ENCODE results near the gene DUSP18. TPM values are rescaled to one million over a fixed set of nuclear protein-coding genes. Genes with fewer than 3 reads are reported as not detected.
A peak's percentile ranks its signal among the peaks of the same experiment; 100 is the strongest.
"Not testable (repeated sequence)": the region's sequence is repeated elsewhere in the genome, so short reads cannot be mapped to it uniquely, and the experiment has no call there.

DUSP18 gene
- total RNA-seq, 1 donor from 2014 or later = 1.0 TPM

DNA sequence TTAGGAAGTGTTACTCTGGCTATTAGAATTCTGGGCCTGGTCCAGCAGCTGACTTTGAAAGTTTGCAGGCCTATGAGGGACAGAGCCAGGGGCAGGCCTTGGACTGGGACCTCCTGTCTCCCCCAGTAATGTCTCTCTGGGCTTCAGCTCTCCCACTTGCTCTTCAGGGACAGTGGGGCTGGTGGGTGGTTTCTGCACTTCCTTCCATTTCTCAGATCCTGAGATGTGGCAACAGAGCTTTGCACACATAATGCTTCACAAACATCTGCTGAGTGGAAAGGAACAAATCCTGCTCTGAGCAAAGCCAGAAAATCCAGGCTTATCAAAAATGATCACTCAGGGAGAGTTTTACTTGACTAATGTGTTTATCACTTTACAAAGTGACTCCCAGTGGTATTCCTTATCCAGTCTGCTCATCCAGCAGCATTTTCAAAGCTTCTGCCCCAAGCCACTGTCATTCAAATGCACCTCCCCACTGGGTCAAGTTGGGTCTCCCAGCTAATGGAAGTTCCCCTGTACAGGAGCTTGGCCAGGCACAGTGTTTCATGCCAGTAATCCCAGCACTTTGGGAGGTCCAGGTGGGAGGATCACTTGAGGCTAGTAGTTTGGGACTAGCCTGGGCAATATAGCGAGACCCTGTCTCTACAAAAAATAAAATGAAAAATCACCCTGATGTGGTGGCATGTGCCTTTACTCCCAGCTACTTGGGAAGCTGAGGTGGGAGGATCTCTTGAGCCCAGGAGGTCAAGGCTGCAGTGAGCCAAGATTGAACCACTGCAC is 13.5 kb upstream of the DUSP18 start:
- no peaks in the 10 kb centered on the region for H3K9me3 ChIP-seq (ENCODE audit: control insufficient read depth in 3 of 3, low read length in 3 of 3)
- H3K27me3 ChIP-seq (ENCODE audit: control insufficient read depth in 3 of 3, insufficient read depth in 3 of 3, low read length in 3 of 3) = no peaks in the 10 kb centered on the region
- no peak overlapping the region for H3K27ac ChIP-seq (ENCODE audit: low read depth, low read length)
- no peaks in the 10 kb centered on the region for H3K36me3 ChIP-seq (ENCODE audit: control insufficient read depth in 3 of 3, insufficient read depth in 3 of 3, low read length in 3 of 3)
- peak overlapping the region in 1 of 3 donors; percentile 8 for H3K9ac ChIP-seq (ENCODE audit: low read depth in 1 of 3, low read length in 3 of 3)
- H3K4me1 ChIP-seq (ENCODE audit: control insufficient read depth in 3 of 3, insufficient read depth in 3 of 3, low read length in 3 of 3) = peaks cover 0 to 4% (median 0%) of the 10 kb centered on the region in 3 donors
- H3K4me3 ChIP-seq (ENCODE audit: low read length in 3 of 3) = no peak overlapping the region

DNA sequence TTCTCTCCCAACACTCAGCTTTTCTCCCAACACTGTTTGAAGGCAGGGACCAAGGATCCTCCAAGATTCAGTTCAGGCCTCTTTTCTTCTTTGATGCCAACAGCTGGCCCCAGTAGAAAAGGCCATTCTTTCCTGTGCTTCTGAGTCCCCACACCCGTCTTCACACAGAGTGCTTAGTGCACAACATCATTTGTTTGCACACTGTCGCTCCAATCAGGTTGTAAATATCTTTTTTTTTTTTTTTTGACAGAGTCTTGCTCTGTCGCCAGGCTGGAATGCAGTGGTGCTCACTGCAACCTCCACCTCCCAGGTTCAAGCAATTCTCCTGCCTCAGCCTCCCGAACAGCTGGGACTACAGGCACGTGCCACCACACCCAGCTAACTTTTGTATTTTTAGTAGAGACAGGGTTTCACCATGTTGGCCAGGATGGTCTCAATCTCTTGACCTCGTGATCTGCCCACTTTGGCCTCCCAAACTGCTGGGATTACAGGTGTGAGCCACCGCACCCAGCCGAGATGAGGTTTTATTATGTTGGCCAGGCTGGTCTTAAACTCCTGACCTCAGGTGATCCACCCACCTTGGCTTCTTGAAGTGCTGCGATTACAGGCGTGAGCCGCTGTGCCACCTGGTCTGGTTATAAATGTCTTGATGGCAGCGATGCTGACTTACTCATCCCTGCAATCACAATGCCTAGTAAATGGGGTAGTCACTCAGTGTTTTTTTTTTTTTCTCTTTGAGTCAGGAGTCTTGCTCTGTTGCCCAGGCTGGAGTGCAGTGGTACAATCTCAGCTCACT is 12.4 kb upstream of the DUSP18 start:
- H3K27me3 ChIP-seq (ENCODE audit: control insufficient read depth in 3 of 3, insufficient read depth in 3 of 3, low read length in 3 of 3); H3K9ac ChIP-seq (ENCODE audit: low read depth in 1 of 3, low read length in 3 of 3); H3K4me3 ChIP-seq (ENCODE audit: low read length in 3 of 3); H3K9me3 ChIP-seq (ENCODE audit: control insufficient read depth in 3 of 3, low read length in 3 of 3); H3K36me3 ChIP-seq (ENCODE audit: control insufficient read depth in 3 of 3, insufficient read depth in 3 of 3, low read length in 3 of 3); H3K27ac ChIP-seq (ENCODE audit: low read depth, low read length); H3K4me1 ChIP-seq (ENCODE audit: control insufficient read depth in 3 of 3, insufficient read depth in 3 of 3, low read length in 3 of 3): not testable (repeated sequence)

DNA sequence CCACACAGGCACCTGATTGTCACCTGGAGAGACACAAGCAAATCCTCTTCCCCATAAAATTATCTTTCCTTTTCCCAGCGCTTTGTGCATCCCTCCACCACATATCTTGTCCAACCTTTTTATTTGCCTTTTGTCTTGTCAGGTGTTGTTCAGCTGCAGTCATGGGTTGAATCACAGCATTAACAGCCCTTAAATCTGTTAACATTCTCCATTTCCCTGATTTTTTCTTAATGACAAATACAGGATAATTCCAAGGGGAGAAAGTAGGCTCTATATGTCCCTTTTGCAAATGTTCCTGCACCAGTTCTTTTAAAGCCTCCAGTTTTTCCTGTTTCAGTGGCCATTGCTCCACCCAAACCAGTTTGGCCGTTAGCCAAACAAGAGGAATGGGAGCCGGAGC is 8.9 kb upstream of the DUSP18 start:
- H3K9me3 ChIP-seq (ENCODE audit: control insufficient read depth in 3 of 3, low read length in 3 of 3); H3K36me3 ChIP-seq (ENCODE audit: control insufficient read depth in 3 of 3, insufficient read depth in 3 of 3, low read length in 3 of 3); H3K27me3 ChIP-seq (ENCODE audit: control insufficient read depth in 3 of 3, insufficient read depth in 3 of 3, low read length in 3 of 3); H3K9ac ChIP-seq (ENCODE audit: low read depth in 1 of 3, low read length in 3 of 3); H3K4me1 ChIP-seq (ENCODE audit: control insufficient read depth in 3 of 3, insufficient read depth in 3 of 3, low read length in 3 of 3); H3K27ac ChIP-seq (ENCODE audit: low read depth, low read length); H3K4me3 ChIP-seq (ENCODE audit: low read length in 3 of 3): not testable (repeated sequence)

DNA sequence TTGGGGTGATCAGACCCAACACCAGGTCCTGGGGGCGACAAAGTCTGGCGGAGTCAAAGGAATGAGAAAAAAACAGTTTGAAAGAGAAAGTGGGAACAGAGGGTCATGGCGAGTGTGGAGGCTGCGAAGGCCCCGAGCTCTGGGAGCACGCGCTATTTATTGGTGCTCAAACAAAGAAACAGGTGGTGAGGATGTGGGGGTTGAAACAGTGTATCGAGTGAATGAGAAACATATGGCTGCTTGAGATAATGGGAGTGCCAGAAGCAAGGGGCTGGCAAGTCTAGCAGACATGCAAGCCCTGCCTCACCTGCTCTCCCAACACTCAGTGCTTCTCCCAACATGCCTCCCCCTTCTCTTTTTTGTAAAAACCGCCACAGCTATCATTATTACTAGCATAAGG is 7.8 kb upstream of the DUSP18 start:
- Histone ChIP-seq H3K27me3 (ENCODE audit: control insufficient read depth in 3 of 3, insufficient read depth in 3 of 3, low read length in 3 of 3) (no peaks in the 10 kb centered on the region), H3K4me3 (ENCODE audit: low read length in 3 of 3) (no peak overlapping the region), H3K27ac (ENCODE audit: low read depth, low read length) (no peak overlapping the region), H3K9me3 (ENCODE audit: control insufficient read depth in 3 of 3, low read length in 3 of 3) (no peaks in the 10 kb centered on the region), H3K4me1 (ENCODE audit: control insufficient read depth in 3 of 3, insufficient read depth in 3 of 3, low read length in 3 of 3) (no peaks in the 10 kb centered on the region), H3K9ac (ENCODE audit: low read depth in 1 of 3, low read length in 3 of 3) (no peak overlapping the region), H3K36me3 (ENCODE audit: control insufficient read depth in 3 of 3, insufficient read depth in 3 of 3, low read length in 3 of 3) (no peaks in the 10 kb centered on the region)

DNA sequence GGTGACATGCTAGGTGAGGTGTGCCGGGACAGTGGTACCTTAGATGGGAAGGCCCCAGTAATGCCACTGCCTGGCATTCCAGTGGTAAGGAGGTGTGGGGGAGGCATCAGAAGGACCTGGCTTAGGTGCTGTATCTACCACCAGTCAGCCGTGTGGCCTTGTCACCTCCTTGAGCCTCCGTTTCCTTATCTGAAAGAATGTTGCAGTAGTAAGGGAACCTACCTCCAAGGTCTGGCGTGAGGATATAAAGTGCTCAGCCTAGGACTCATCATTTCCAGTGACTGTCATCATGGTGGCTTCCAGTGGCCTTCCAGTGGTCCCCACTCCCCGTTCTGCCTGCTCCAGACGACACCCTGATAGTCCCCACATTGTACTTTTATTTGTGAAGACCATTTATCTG is 6.8 kb upstream of the DUSP18 start:
- Histone ChIP-seq H3K9me3 (ENCODE audit: control insufficient read depth in 3 of 3, low read length in 3 of 3) (no peaks in the 10 kb centered on the region), H3K9ac (ENCODE audit: low read depth in 1 of 3, low read length in 3 of 3) (no peak overlapping the region), H3K4me1 (ENCODE audit: control insufficient read depth in 3 of 3, insufficient read depth in 3 of 3, low read length in 3 of 3) (no peaks in the 10 kb centered on the region), H3K4me3 (ENCODE audit: low read length in 3 of 3) (no peak overlapping the region), H3K36me3 (ENCODE audit: control insufficient read depth in 3 of 3, insufficient read depth in 3 of 3, low read length in 3 of 3) (no peaks in the 10 kb centered on the region), H3K27me3 (ENCODE audit: control insufficient read depth in 3 of 3, insufficient read depth in 3 of 3, low read length in 3 of 3) (no peaks in the 10 kb centered on the region), H3K27ac (ENCODE audit: low read depth, low read length) (no peak overlapping the region)

DNA sequence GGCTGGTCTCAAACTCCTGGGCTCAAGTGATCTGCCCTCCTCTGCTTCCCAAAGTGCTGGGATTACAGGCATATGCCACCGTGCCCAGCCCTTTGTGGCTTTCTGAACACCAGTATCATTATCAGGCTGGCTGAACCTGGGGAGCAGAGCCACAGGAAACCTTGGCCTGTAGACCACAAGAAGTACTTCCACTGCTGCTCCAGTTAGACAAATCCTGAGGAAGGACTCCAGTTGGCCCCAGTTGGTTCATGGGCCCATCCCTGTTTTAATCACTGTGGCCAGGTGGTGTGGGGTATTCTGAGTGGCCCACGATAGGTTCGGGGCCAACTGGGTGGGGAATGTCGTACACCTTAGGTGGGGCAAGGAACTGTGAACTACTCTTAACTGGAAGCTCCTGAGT is 5.5 kb upstream of the DUSP18 start:
- Histone ChIP-seq H3K36me3 (ENCODE audit: control insufficient read depth in 3 of 3, insufficient read depth in 3 of 3, low read length in 3 of 3) (no peaks in the 10 kb centered on the region), H3K4me1 (ENCODE audit: control insufficient read depth in 3 of 3, insufficient read depth in 3 of 3, low read length in 3 of 3) (peaks cover 3 to 4% (median 4%) of the 10 kb centered on the region in 3 donors), H3K4me3 (ENCODE audit: low read length in 3 of 3) (no peak overlapping the region), H3K9me3 (ENCODE audit: control insufficient read depth in 3 of 3, low read length in 3 of 3) (no peaks in the 10 kb centered on the region), H3K9ac (ENCODE audit: low read depth in 1 of 3, low read length in 3 of 3) (no peak overlapping the region), H3K27ac (ENCODE audit: low read depth, low read length) (no peak overlapping the region), H3K27me3 (ENCODE audit: control insufficient read depth in 3 of 3, insufficient read depth in 3 of 3, low read length in 3 of 3) (no peaks in the 10 kb centered on the region)

DNA sequence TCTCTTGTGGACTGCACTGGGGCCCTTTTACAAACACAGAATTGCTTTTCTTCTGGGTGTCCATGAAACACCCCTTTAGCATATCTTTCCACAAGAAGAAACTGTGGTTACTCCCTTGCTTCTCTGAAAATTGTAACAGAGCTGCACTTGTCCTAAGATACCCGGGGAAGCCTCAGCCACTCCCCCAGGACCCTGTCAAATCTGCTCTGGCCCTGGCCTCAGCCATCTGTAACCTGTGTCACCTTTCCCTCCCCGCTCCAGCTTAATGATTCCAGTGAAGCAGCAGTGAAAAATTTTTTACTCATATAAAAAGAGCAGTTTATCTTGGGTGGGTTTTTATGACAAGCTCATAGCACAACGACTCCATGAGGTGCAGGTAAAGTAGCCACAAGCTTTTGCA is 3.4 kb upstream of the DUSP18 start:
- no peaks in the 10 kb centered on the region for H3K36me3 ChIP-seq (ENCODE audit: control insufficient read depth in 3 of 3, insufficient read depth in 3 of 3, low read length in 3 of 3)
- no peak overlapping the region for H3K27ac ChIP-seq (ENCODE audit: low read depth, low read length)
- no peak overlapping the region for H3K9ac ChIP-seq (ENCODE audit: low read depth in 1 of 3, low read length in 3 of 3)
- H3K4me1 ChIP-seq (ENCODE audit: control insufficient read depth in 3 of 3, insufficient read depth in 3 of 3, low read length in 3 of 3) = peaks cover 12 to 15% (median 15%) of the 10 kb centered on the region in 3 donors
- no peaks in the 10 kb centered on the region for H3K27me3 ChIP-seq (ENCODE audit: control insufficient read depth in 3 of 3, insufficient read depth in 3 of 3, low read length in 3 of 3)
- H3K4me3 ChIP-seq (ENCODE audit: low read length in 3 of 3) = no peak overlapping the region
- H3K9me3 ChIP-seq (ENCODE audit: control insufficient read depth in 3 of 3, low read length in 3 of 3) = no peaks in the 10 kb centered on the region

DNA sequence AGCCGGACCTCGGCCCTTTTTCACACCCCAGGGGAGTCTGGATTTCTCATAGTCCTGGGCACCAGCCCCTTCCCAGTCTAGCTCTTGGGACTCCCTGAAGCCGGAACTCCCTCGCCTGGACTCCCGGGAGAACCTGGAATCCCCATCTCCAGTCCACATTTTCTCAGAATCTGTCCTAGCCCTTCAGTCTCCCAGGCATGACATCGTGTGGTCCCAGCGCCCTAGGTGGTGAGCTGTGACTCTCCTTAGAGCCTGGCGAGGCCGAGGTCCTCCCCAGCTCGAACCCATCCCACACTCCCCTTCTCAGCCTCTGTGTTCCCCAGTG is 673 bp upstream of the DUSP18 start:
- peaks cover 12 to 15% (median 15%) of the 10 kb centered on the region in 3 donors for H3K4me1 ChIP-seq (ENCODE audit: control insufficient read depth in 3 of 3, insufficient read depth in 3 of 3, low read length in 3 of 3)
- peak overlapping the region; percentile 76 to 84 (median 79) for H3K9ac ChIP-seq (ENCODE audit: low read depth in 1 of 3, low read length in 3 of 3)
- H3K4me3 ChIP-seq (ENCODE audit: low read length in 3 of 3) = peak overlapping the region; percentile 76 to 94 (median 80)
- H3K9me3 ChIP-seq (ENCODE audit: control insufficient read depth in 3 of 3, low read length in 3 of 3) = no peaks in the 10 kb centered on the region
- H3K27ac ChIP-seq (ENCODE audit: low read depth, low read length) = no peak overlapping the region
- H3K36me3 ChIP-seq (ENCODE audit: control insufficient read depth in 3 of 3, insufficient read depth in 3 of 3, low read length in 3 of 3) = peaks cover 5 to 7% (median 7%) of the 10 kb centered on the region in 3 donors
- H3K27me3 ChIP-seq (ENCODE audit: control insufficient read depth in 3 of 3, insufficient read depth in 3 of 3, low read length in 3 of 3) = no peaks in the 10 kb centered on the region

DNA sequence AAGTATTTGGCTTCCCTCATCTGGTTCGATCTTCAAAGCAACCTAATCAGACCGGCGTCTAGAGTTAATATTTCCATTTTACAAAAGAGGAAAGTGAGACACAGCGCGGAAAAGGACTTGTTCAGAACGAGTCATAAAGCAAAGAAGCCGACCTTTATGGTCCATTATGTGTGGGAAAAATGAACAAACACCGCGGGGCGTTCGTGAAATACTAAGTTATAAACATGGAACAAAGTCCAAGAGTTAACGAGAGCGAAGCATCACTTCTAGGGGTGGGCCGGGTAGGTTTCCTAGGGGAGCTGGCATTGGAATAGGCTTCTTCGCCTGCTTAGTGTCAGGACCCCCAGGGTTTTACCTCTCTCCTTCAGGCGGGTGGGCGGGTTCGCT is 575 bp downstream of the DUSP18 start:
- H3K27me3 ChIP-seq (ENCODE audit: control insufficient read depth in 3 of 3, insufficient read depth in 3 of 3, low read length in 3 of 3) = no peaks in the 10 kb centered on the region
- peak overlapping the region; percentile 76 to 94 (median 80) for H3K4me3 ChIP-seq (ENCODE audit: low read length in 3 of 3)
- H3K36me3 ChIP-seq (ENCODE audit: control insufficient read depth in 3 of 3, insufficient read depth in 3 of 3, low read length in 3 of 3) = peaks cover 8 to 17% (median 12%) of the 10 kb centered on the region in 3 donors
- H3K9ac ChIP-seq (ENCODE audit: low read depth in 1 of 3, low read length in 3 of 3) = peak overlapping the region; percentile 76 to 84 (median 79)
- H3K9me3 ChIP-seq (ENCODE audit: control insufficient read depth in 3 of 3, low read length in 3 of 3) = no peaks in the 10 kb centered on the region
- no peak overlapping the region for H3K27ac ChIP-seq (ENCODE audit: low read depth, low read length)
- peaks cover 12 to 15% (median 15%) of the 10 kb centered on the region in 3 donors for H3K4me1 ChIP-seq (ENCODE audit: control insufficient read depth in 3 of 3, insufficient read depth in 3 of 3, low read length in 3 of 3)

DNA sequence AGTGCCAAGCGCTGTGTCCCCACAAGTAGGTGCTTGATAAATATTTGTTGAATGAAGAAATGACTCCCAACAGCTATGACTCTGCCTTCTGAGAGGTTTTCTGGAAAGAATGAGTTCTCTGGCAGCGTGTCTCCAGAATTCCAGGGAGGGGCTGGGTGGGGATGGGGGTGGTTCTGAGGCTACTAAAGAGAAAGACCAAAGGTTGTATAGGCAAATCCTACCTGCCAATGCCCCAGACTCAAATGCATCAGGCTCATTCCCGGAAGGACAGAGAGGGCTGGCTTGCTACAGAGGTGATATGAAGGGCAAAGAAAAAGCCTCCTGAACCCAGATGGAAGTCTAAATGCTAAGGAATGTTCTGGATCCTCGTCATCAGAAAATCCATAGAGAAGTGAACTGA is 1.9 kb downstream of the DUSP18 start:
- no peak overlapping the region for H3K9ac ChIP-seq (ENCODE audit: low read depth in 1 of 3, low read length in 3 of 3)
- H3K9me3 ChIP-seq (ENCODE audit: control insufficient read depth in 3 of 3, low read length in 3 of 3) = no peaks in the 10 kb centered on the region
- H3K27me3 ChIP-seq (ENCODE audit: control insufficient read depth in 3 of 3, insufficient read depth in 3 of 3, low read length in 3 of 3) = no peaks in the 10 kb centered on the region
- H3K4me1 ChIP-seq (ENCODE audit: control insufficient read depth in 3 of 3, insufficient read depth in 3 of 3, low read length in 3 of 3) = peaks cover 12 to 15% (median 15%) of the 10 kb centered on the region in 3 donors
- no peak overlapping the region for H3K4me3 ChIP-seq (ENCODE audit: low read length in 3 of 3)
- no peak overlapping the region for H3K27ac ChIP-seq (ENCODE audit: low read depth, low read length)
- peaks cover 10 to 21% (median 12%) of the 10 kb centered on the region in 3 donors for H3K36me3 ChIP-seq (ENCODE audit: control insufficient read depth in 3 of 3, insufficient read depth in 3 of 3, low read length in 3 of 3)

Data from skeletal muscle tissue (tissue), 4 donors.